IMR-90 (cell line): ENCODE measurements around the gene USP36.

Source experiments
- BHLHE40 ChIP-seq: fragments of 150-350 bp; IDR thresholded peaks from 2 replicates; pipeline ENCODE4 v1.6.1; 2016; ENCODE audit warnings: mild to moderate bottlenecking, low read depth, low read length
- CEBPB ChIP-seq: IDR thresholded peaks from 2 replicates; pipeline ENCODE4 v1.6.1; 2012; ENCODE audit warnings: low read depth, low read length, improper control_type of control experiment
- FOS ChIP-seq: fragments of 150-350 bp; IDR thresholded peaks from 2 replicates; pipeline ENCODE4 v1.6.1; 2016; ENCODE audit warnings: low read depth, low read length
- MXI1 ChIP-seq: IDR thresholded peaks from 2 replicates; pipeline ENCODE4 v1.6.1; 2012; ENCODE audit warnings: low read depth, mild to moderate bottlenecking, low read length, moderate library complexity, borderline replicate concordance
- NFE2L2 ChIP-seq: fragments of 150-350 bp; IDR thresholded peaks from 2 replicates; pipeline ENCODE4 v1.6.1; 2016; ENCODE audit warnings: low read depth, mild to moderate bottlenecking, low read length
- POLR2A ChIP-seq: IDR thresholded peaks from 2 replicates; pipeline ENCODE4 v1.6.1; 2012; ENCODE audit warnings: mild to moderate bottlenecking, low read depth, low read length
- RAD21 ChIP-seq: IDR thresholded peaks from 2 replicates; pipeline ENCODE4 v1.6.1; 2012; ENCODE audit warnings: low read length, improper control_type of control experiment
- RFX5 ChIP-seq: IDR thresholded peaks from 2 replicates; pipeline ENCODE4 v1.8.0; 2012; ENCODE audit warnings: low read depth, mild to moderate bottlenecking, low read length, moderate library complexity
- SMC3 ChIP-seq: fragments of 150-350 bp; IDR thresholded peaks from 2 replicates; pipeline ENCODE4 v1.6.1; 2016; ENCODE audit warnings: low read depth, mild to moderate bottlenecking, antibody characterized with exemption, low read length, moderate library complexity
- TF ChIP-seq, protein P1 (sequence below): conservative IDR thresholded peaks from 2 replicates; pipeline ENCODE4 v1.5.1; 2012; ENCODE audit warnings: mild to moderate bottlenecking, low read depth, low read length, improper control_type of control experiment

GRCh38 chr17:78840530-78840779 lies 159 bp downstream of the USP36 start:
- TF ChIP-seq, protein P1, sequence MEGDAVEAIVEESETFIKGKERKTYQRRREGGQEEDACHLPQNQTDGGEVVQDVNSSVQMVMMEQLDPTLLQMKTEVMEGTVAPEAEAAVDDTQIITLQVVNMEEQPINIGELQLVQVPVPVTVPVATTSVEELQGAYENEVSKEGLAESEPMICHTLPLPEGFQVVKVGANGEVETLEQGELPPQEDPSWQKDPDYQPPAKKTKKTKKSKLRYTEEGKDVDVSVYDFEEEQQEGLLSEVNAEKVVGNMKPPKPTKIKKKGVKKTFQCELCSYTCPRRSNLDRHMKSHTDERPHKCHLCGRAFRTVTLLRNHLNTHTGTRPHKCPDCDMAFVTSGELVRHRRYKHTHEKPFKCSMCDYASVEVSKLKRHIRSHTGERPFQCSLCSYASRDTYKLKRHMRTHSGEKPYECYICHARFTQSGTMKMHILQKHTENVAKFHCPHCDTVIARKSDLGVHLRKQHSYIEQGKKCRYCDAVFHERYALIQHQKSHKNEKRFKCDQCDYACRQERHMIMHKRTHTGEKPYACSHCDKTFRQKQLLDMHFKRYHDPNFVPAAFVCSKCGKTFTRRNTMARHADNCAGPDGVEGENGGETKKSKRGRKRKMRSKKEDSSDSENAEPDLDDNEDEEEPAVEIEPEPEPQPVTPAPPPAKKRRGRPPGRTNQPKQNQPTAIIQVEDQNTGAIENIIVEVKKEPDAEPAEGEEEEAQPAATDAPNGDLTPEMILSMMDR, result no peak
- TF ChIP-seq POLR2A (no peak; the same call in 1 of the 2 replicates), RFX5 (no peak), CEBPB (no peak), MXI1 (no peak), NFE2L2 (no peak), FOS (no peak), RAD21 (no peak), BHLHE40 (no peak), SMC3 (no peak)
